Astrocyte of the hippocampus (primary cell): ENCODE data around the gene MYO3A.
A peak's percentile ranks its signal among the peaks of the same experiment; 100 is the strongest.

Experiments used
- DNase-seq: peaks from one replicate; pipeline ENCODE4 v3.0.0; 2011; ENCODE audit warnings: low read depth, low spot score

MYO3A gene, protein sequence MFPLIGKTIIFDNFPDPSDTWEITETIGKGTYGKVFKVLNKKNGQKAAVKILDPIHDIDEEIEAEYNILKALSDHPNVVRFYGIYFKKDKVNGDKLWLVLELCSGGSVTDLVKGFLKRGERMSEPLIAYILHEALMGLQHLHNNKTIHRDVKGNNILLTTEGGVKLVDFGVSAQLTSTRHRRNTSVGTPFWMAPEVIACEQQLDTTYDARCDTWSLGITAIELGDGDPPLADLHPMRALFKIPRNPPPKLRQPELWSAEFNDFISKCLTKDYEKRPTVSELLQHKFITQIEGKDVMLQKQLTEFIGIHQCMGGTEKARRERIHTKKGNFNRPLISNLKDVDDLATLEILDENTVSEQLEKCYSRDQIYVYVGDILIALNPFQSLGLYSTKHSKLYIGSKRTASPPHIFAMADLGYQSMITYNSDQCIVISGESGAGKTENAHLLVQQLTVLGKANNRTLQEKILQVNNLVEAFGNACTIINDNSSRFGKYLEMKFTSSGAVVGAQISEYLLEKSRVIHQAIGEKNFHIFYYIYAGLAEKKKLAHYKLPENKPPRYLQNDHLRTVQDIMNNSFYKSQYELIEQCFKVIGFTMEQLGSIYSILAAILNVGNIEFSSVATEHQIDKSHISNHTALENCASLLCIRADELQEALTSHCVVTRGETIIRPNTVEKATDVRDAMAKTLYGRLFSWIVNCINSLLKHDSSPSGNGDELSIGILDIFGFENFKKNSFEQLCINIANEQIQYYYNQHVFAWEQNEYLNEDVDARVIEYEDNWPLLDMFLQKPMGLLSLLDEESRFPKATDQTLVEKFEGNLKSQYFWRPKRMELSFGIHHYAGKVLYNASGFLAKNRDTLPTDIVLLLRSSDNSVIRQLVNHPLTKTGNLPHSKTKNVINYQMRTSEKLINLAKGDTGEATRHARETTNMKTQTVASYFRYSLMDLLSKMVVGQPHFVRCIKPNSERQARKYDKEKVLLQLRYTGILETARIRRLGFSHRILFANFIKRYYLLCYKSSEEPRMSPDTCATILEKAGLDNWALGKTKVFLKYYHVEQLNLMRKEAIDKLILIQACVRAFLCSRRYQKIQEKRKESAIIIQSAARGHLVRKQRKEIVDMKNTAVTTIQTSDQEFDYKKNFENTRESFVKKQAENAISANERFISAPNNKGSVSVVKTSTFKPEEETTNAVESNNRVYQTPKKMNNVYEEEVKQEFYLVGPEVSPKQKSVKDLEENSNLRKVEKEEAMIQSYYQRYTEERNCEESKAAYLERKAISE (N-terminal part only)

DNA sequence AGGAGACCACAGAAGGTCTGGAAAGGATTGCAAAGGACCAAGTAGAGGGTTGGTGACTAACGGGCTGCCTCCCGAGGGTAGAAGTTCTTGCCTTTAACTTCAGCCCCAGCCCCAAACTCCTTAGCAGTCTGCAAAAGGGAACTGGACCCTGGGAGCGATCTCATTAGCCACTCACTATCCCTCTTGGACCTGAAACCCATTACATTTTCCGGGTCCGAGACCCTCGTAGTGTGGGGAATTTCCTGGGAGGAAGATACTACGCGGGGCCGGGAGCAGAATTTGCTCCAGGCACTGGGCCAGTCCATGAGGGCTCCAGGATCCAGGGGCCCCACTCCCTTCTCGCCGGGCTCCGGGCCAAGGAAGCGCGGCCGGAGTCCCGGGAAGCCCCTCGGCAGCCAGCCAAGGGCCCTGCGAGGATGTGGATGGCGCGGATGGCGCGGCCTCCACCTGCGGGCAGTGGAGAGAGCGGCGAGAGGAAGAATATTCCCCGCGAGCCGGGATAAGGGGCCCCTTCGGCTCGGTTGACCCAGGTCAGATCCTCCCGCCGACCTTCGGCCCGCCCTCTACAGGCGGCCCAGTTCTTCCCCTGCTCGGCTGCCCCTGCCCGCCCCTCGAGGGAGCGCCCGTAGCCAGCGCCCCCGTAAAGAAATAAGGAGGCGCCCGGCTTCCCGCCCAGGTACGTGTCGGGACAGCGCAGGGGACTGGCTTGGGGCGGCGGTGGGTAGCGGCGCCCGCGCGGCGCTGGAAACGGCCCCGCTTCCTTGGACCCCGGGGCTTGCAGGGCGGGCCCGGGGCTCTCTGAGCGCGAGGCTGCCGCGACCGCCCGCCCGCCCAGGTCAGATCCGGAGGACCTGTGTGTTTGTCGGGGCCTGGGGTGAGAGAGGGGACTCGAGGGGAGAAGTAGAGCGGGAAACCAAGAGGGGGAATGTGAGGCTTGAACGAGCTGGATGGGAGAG is at the start of gene MYO3A:
Gene MYO3A, plus strand, starts transcription at position 577 of the 956 bp plus-strand sequence. CDS start 17,882 bp downstream, outside the sequence.
- peak; percentile 37 for DNase-seq

DNA sequence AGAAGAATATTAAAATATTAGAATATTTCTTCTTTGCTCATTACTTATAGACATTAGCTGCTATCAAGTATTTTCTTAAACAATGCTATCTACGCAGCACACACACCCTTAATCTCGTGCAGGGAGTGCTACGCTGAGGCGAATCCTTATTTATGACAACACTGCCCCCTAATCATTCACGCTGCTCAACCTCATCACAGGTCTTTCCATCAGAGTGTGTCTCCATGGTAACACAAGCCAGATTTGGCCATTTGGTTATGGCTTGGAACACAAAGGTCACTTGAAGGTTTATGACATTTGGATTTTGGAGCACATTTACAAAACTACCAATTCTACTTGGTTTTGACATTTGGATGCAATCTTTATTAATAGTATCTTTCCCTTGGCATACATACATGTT is 45.4 kb upstream of the MYO3A start:
- DNase-seq, result no peak

DNA sequence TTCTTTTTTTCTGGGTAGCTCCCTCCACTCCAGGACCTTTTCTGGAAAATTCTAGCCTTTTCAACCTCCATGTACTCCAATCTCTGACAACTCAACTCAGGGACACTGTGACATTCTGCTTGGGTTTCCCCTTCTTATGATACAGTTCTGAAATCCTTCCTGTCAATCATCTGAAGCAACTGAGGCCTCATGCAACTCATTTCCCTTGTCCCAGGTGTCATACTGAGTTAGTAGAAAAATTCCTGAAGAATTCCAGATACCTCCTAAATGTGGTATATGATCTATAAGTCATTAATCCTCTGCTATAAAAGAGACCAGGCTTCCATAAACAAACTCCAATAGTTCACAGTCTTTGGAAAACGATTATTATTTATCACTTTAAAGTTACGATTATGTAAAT is 43.0 kb upstream of the MYO3A start:
- no peak for DNase-seq

DNA sequence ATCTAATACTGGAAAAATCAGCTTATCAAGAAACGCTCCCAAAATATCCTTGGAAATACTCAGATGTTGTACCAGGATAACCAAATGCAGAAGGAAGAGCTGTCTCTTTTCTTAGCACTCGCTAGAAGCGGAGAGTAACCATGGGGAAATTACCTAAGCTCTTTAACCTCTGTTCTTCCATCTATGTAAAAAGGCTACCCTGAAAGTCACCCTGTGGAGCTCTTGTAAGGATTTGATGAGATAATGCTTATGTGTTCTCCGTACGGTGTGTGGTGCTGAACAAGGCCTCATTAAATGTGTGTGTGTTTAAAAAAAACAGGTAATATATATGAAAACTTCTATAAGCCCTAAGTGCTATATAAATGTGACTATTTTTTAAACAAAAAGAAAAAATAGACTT is 38.2 kb upstream of the MYO3A start:
- no peak for DNase-seq

DNA sequence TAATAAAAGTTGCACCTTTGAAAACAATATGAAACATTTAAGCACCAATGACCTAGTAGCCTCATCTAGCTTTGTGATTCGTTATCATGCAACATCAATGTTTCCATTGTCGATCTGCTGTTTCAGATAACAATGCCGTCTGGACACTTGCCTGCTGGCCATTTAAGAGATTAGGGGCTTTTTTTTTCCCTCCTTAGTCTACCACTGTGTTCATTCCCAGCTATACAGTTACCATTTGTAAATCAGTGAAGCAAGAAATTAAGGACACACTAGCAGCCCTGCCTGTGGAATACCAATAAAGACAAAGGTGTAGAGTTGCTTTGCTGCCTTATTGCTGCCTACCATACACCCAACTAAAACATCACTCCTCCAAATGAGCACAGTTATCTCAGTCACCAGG is 37.6 kb upstream of the MYO3A start:
- DNase-seq, result no peak

DNA sequence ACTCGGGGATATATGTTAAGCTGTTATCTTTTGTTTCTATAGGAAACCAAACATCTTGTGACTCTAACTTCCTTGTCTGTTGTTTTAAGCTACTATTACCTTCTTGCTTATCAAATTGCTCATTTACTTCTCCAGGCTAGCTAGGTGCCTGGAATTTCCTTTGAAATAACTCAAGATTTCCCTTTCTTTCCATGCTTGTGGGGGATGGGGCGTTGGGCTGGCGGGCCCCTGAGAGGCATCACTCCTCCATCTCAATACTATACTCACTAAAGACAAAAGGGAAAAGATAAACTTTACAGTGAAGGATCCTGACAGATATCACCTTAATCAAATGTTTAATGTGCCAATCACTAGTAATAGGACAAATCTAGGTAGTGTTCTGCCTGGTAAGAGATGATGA is 34.7 kb upstream of the MYO3A start:
- DNase-seq, result no peak

DNA sequence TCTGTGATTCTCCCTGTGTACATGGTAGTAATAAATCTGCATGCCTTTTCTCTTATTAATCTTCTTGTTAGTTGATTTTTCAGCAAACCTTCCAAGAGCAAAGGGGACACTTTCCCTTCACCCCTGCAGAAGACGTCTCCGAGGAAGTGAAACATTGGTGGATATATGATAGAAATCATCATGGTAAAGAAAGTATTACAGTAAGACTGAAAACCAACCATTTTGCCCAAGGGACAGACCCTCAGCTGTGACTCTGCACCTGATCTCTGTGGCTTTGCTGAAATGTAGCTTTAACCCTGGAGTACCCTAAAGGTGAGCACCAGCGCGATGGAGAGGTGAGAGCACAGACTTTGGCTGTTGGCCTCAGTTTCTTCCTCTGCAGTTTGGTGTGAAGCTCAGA is 32.8 kb upstream of the MYO3A start:
- DNase-seq, result no peak

DNA sequence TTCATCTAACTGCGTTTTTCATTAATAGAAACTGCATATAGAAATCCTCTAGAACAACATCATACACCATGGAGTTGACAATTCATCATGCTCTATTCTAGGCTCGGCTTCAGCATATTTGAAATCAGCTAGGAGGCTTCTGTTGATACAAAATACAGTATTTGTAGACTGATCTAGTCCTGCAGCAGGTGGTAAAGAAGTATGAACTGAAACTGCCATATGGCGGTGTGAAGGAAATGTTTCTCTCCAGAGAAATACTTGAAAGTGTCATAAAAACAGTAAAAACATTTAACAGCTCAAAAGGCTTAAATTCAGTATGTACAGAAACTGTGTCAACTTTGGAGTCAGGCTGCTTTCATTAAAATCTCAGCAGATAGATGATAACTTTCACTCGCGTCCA is 32.0 kb upstream of the MYO3A start:
- no peak for DNase-seq

DNA sequence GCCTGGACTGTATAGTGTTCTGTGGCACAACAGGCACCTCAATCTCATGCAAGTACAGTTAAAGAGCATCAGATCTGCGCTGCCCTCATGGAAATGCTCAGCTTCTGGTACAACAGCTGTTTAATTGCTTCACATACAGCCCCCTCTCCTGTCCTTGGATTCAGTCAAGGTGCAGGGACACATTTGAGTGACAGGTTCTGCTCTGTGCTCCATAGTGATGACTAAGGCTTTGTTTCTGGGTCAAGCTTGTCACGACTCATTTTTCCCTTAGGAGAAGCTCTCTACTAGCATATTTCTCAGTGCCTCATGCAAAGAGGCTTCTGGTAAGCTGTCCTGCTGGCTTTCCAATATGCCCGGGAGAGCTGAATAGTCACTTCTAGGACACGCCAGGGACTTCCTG is 26.8 kb upstream of the MYO3A start:
- DNase-seq, result no peak

DNA sequence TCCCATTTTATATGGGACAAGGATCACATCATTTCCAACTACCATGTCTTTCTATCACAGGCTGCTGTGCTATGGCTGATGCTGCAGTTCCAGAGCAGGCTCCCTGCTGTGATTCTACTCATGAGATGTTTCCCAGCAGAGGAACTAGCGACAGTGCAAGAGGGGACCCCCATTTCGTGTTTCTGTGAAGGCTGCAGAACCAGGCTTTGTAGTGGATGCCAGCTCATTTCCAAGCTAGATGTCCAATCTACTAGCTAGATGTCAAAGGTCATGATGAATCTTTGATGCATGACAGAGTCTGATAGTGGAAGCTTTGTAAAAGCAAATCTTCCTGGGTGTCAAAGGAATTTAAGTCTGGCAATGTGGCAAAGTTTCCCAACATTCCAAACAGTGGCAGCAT is 21.2 kb upstream of the MYO3A start:
- DNase-seq, result no peak

DNA sequence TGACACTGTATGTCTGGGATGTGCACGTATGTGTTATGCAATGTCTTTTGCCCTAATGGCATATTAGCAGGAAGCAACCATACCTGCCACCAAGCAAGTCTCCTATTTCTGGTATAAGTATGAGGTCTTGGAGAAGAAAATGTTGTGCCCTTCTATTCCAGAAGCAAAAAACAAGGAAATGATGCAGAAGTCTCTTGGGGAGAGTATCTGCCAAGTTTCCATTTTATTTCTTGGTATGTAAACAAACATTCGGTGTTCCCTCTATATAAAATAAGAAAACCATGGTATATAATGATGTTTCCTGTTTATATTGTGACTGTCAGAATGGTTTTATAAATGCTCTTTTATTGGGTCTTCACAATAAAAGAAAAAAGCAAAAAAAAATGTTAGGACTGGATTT is 19.3 kb upstream of the MYO3A start:
- DNase-seq, result no peak

DNA sequence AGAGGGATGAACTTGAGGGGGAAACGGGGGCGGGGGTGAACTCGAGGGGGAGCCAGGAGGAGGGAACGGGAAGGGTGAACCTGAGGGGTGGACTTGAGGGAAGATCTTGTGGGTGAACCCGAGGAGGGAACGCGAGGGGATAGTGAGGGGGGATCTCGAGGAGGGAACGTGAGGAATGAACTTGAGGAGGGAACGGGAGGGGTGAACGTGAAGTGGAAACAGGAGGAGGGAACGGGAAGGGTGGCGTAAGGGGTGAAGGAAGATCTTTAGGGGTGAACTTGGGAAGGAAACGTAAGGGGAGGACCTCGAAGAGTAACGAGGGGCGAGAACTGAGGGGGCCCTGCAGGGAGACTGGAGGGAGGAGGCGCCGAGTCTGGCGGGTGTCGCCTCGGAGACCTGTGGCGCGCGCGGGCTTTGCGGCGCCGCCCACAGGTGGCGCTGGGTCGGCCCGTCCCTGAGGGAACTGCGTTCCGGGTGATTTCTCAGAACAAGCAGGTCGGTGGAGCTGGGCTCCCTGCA is 651 bp downstream of the MYO3A start:
- DNase-seq, result peak; percentile 62

DNA sequence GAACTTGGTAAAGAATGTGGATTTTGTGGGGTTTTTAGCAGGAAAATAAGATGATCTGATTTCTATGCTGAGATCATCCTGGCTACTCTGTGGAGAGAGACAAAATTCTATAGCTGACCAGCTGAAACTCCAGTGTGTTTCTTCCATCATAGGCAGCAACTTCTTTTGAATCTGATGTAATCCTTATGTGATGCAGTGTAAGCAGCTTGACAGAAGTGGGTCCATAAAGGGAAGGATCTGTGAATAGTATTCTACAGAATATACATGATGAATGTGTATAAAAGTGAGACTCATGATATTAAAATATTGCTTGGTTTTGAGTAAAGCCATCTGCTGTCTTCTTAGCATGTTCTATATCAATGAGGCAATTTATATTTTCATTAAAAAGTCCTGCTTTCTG is 4.4 kb downstream of the MYO3A start:
- no peak for DNase-seq

DNA sequence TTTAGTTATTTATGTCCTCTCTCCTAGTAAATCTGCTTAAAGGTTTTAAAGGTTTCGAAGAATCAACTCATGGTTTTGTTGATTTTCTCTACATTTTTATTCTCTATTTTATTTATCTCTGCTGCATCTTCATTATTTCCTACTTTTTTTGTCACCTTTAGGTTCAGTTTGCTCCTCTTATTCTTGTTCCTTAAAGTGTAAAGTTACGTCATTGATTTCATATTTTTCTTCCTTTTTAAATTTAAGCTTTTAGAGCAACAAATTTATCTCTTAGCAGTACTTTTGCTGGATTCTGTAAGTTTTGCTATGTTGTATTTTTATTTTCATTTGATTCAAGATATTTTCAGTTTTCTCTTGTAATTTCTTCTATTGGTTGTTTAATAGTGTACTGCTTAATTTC is 10.7 kb downstream of the MYO3A start:
- no peak for DNase-seq

DNA sequence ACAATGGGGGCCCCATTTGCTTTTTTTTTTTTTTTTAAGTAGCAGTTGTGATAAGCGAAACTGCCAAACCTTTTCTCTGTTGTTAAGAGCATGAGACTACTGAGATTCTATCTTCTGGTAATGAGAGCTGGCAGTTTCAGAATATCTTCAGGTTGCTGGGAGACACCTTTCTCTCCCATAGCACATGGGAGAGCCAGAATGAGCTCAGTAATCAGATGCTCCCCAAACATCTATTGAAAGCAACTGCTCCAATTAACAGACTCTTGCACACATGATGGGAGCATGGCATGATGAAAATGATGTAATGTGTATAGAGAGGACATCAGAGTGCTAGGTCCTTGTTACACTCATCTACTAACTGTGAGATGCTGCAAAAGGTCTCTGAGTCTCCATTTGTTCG is 18.8 kb downstream of the MYO3A start:
- DNase-seq, result no peak

DNA sequence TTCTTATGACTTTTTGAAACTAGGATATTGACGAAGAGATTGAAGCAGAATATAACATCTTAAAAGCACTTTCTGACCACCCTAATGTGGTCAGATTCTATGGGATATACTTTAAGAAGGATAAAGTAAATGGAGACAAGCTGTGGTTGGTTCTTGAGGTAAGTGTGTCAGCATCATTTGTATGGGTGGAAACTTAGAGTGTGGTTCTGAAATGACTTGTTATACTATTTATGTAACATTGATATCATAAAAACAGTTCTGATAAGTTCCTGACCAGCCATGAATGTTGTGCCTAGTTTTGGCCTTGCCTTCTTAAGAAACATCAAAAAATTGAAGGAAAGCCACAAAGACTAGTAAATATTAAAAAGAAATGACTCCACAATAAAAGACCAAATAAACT is 20.8 kb downstream of the MYO3A start:
- no peak for DNase-seq

DNA sequence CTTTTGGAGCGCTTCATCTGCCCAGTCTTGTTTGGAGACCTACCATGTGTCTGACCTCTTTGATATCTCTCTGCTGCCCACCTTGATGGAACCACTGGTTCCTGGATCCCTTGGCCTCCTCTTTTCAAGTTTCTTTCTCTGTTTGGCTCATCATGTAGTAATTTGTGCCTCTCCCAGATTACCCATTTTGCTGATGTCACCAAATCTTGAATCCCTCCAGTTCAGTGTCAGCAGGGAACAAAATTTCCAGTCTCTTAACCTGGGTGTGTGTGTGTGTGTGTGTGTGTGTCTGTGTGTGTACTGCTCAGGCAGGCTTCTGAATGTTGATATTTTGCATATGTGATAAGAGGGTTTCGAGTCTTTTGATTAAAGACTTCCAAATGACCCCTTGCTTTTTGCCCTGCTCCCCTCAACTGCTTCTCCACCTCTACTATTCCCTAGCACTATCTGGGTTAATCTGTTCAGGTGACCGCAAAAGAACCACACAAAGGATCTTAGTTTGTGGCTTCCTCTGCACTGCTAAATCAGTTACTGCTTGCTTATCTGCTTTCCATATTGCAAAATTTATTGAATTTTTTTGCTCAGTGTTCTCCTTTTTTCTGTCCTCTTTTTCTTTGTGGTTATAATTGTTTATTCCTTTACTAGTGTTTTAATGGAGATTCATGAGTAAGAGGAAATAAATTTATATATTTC is 25.7 kb downstream of the MYO3A start:
- no peak for DNase-seq

DNA sequence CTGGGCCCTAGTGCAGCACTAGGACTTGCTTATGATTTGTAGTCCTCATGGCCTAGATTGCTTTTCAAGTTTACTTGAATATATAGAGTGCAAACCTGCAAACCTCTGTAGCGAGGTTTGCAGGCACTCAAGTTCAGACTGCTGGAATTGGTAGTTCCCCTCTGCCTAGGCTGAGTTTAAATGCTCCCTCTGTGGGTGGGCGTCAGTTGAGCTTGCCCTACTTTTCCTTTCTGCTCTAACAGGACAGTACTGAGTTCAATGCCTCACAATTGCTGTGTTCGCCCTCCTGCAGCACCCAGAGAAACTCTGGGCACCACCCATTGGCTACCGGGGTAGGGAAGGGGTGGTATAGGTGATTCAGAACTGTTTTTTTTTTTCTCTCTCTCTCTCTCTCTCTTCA is 31.6 kb downstream of the MYO3A start:
- DNase-seq, result no peak

DNA sequence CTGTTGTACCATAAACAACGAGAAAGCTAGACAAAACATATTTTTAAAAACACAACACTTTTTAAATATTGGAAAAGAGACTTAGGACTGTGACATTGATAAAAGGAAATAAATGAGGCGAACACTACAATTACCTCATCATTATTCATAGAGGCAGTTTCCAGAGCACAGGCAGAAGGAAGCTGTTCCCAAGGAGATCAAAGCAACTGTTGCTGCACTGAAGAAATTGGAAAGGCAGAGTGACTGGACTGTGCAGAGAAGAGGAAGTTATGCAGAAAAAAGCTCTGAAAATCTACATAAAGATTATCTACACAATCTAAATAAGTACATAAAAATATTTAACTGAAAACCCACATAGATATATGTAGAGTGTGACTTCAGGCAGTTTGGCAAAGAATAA is 32.8 kb downstream of the MYO3A start:
- peak; percentile 42 for DNase-seq

DNA sequence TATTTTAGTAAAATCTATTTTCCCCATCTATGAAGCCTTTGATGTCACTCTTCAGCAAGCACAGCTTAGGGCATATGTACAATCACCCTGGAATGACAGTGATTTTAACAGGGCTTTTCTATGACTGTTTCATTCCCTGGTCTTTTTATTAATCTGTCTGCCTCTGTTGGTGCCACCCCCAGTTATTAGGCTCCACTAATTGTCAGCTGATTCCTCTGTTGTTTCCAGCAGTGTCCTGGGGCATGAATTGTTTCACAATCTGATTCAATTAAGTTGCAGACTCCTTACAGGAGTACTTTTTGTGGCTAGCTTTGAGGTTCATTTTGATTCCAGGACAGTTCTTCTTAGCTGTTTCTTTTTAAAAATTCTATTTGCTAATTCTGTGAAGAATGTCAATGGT is 38.6 kb downstream of the MYO3A start:
- DNase-seq, result no peak
